Amygdala (tissue), 56 donors: ENCODE data around the gene CES3.
"Not testable (repeated sequence)": the region's sequence is repeated elsewhere in the genome, so short reads cannot be mapped to it uniquely, and the experiment has no call there.

ENCODE experiments used
- DNase-seq, 56 donors: peaks; one replicate each; lab custom pipeline; 2025; lab: John Stamatoyannopoulos, UW

CES3 gene

GRCh38 chr16:66944054-66944441 is 17.0 kb upstream of the CES3 start:
- no peak for DNase-seq

- not testable (repeated sequence) for DNase-seq
These were observed 16.1 kb upstream of the CES3 start for GRCh38 chr16:66944971-66945370.

GRCh38 chr16:66945939-66946338 is 15.1 kb upstream of the CES3 start:
- no peak for DNase-seq

- DNase-seq = no peak
These were observed 14.5 kb upstream of the CES3 start for GRCh38 chr16:66946541-66946940.

- no peak for DNase-seq
These were observed 14.1 kb upstream of the CES3 start for GRCh38 chr16:66946974-66947301.

- DNase-seq = peak in 50 of 56 donors; percentile 9 to 93 (median 56)
These were observed 13.6 kb upstream of the CES3 start for GRCh38 chr16:66947302-66948065.

GRCh38 chr16:66948134-66948836 is 12.8 kb upstream of the CES3 start:
- peak in 3 of 56 donors; percentile 22 to 35 (median 23) for DNase-seq

- DNase-seq = no peak
These were observed 12.2 kb upstream of the CES3 start for GRCh38 chr16:66948837-66949225.

GRCh38 chr16:66949472-66949871 is 11.6 kb upstream of the CES3 start:
- no peak for DNase-seq

GRCh38 chr16:66950437-66950836 is 10.6 kb upstream of the CES3 start:
- DNase-seq = no peak

GRCh38 chr16:66950971-66951790 is 9.9 kb upstream of the CES3 start:
- DNase-seq = no peak

- no peak for DNase-seq
These were observed 8.5 kb upstream of the CES3 start for GRCh38 chr16:66952430-66953110.

GRCh38 chr16:66953462-66954096 is 7.5 kb upstream of the CES3 start:
- no peak for DNase-seq

GRCh38 chr16:66954097-66954659 is 6.9 kb upstream of the CES3 start:
- DNase-seq = peak in 42 of 56 donors; percentile 6 to 84 (median 44)

- DNase-seq = not testable (repeated sequence)
These were observed 5.5 kb upstream of the CES3 start for GRCh38 chr16:66955363-66956153.

- DNase-seq = not testable (repeated sequence)
These were observed 5.0 kb upstream of the CES3 start for GRCh38 chr16:66956154-66956457.

GRCh38 chr16:66958857-66959703 is 2.0 kb upstream of the CES3 start:
- DNase-seq = no peak

GRCh38 chr16:66959704-66960161 is 1.3 kb upstream of the CES3 start:
- peak in 11 of 56 donors; percentile 5 to 38 (median 17) for DNase-seq
